K562 (cell line): ENCODE results near the gene REEP6. TPM values are rescaled to one million over a fixed set of nuclear protein-coding genes. Genes with fewer than 3 reads are reported as not detected.
A peak's percentile ranks its signal among the peaks of the same experiment; 100 is the strongest.

Experiments
- E2F8 ChIP-seq: fragments of 450-650 bp; IDR thresholded peaks from 2 replicates; pipeline ENCODE4 v1.7.1; 2018; ENCODE audit warnings: mild to moderate bottlenecking, low read depth; ENCODE audit not compliant: partially characterized antibody
- FIP1L1 ChIP-seq: fragments of 200-400 bp; formaldehyde crosslinking; IDR thresholded peaks from 2 replicates; pipeline ENCODE4 v1.6.1; 2018; ENCODE audit warnings: mild to moderate bottlenecking, low read depth, low read length; ENCODE audit not compliant: poor library complexity, severe bottlenecking
- ILF3 ChIP-seq: fragments of 450-650 bp; IDR thresholded peaks from 2 replicates; pipeline ENCODE4 v1.6.1; 2018; ENCODE audit warnings: antibody characterized with exemption, mild to moderate bottlenecking, moderate library complexity, borderline replicate concordance
- JUNB ChIP-seq: fragments of 450-650 bp; formaldehyde crosslinking; conservative IDR thresholded peaks from 2 replicates; pipeline ENCODE4 v1.4.0; 2020; ENCODE audit warnings: mild to moderate bottlenecking
- MCM3 ChIP-seq: fragments of 450-650 bp; IDR thresholded peaks from 2 replicates; pipeline ENCODE4 v1.6.1; 2016
- NBN ChIP-seq: fragments of 450-650 bp; IDR thresholded peaks from 2 replicates; pipeline ENCODE4 v1.6.1; 2016; ENCODE audit warnings: low read depth, mild to moderate bottlenecking
- RBM34 ChIP-seq: fragments of 200-400 bp; formaldehyde crosslinking; IDR thresholded peaks from 2 replicates; pipeline ENCODE4 v1.6.1; 2018; ENCODE audit warnings: low read length, borderline replicate concordance; ENCODE audit not compliant: insufficient read depth
- RBM39 ChIP-seq: fragments of 200-400 bp; formaldehyde crosslinking; optimal IDR thresholded peaks from 2 replicates; pipeline ENCODE3; 2018; ENCODE audit warnings: low read depth, low read length
- SUPT5H ChIP-seq: fragments of 450-650 bp; IDR thresholded peaks from 2 replicates; pipeline ENCODE4 v1.6.1; 2016
- TAF15 ChIP-seq: fragments of 200-400 bp; formaldehyde crosslinking; IDR thresholded peaks from 2 replicates; pipeline ENCODE4 v1.6.1; 2017; ENCODE audit warnings: mild to moderate bottlenecking, low read depth, low read length, moderate library complexity
- YY1 ChIP-seq, 3 experiments: IDR thresholded peaks; 2 replicates each; pipeline ENCODE4 v1.6.1; 2011; ENCODE audit warnings: low read length in 2 of 3, mild to moderate bottlenecking in 2 of 3, moderate library complexity in 2 of 3, borderline replicate concordance in 1 of 3, control low read depth in 1 of 3, low read depth in 1 of 3; ENCODE audit not compliant: insufficient read depth in 3 of 3, insufficient replicate concordance in 2 of 3, control insufficient read depth in 1 of 3, insufficient read length in 1 of 3; ENCODE audit errors: extremely low read depth in 1 of 3
- ZBTB33 ChIP-seq: sonication (generic); formaldehyde crosslinking; IDR thresholded peaks from 2 replicates; pipeline ENCODE4 v1.8.1; 2023; ENCODE audit warnings: mild to moderate bottlenecking, missing genetic modification reagents
- ZKSCAN8 ChIP-seq: fragments of 200-800 bp; sonication (Bioruptor generic); IDR thresholded peaks from 2 replicates; pipeline ENCODE4 v1.6.1; 2016; ENCODE audit warnings: missing genetic modification characterization, missing compliant biosample characterization
- ZNF589 ChIP-seq: fragments of 200-800 bp; sonication (Bioruptor generic); IDR thresholded peaks from 2 replicates; pipeline ENCODE4 v1.6.1; 2016; ENCODE audit warnings: low read depth, missing genetic modification characterization, missing compliant biosample characterization
- ZNF592 ChIP-seq: fragments of 450-650 bp; IDR thresholded peaks from 2 replicates; pipeline ENCODE4 v1.6.1; 2017; ENCODE audit warnings: antibody characterized with exemption, mild to moderate bottlenecking
- ZNF668 ChIP-seq: fragments of 250-450 bp; sonication (Bioruptor Pico); IDR thresholded peaks from 2 replicates; pipeline ENCODE4 v1.8.0; 2022; ENCODE audit warnings: mild to moderate bottlenecking, inconsistent platforms
- ZNF707 ChIP-seq: fragments of 250-450 bp; sonication (Bioruptor Pico); conservative IDR thresholded peaks from 2 replicates; pipeline ENCODE4 v1.8.0; 2022; ENCODE audit warnings: inconsistent platforms, mild to moderate bottlenecking, moderate library complexity
- polyA plus RNA-seq, 8 experiments: library from polyadenylated mRNA; depleted of rRNA in 4 of 8; stranded (reverse) in 5 of 8; unstranded in 3 of 8; fragments of >200 nt; fragmentation: Nextera tagmentation in 2 of 8; fragmentation: Illumina TruSeq in 1 of 8; extraction: Ambion mirVana in 2 of 8; extraction: Trizol in 1 of 8; gene quantifications; 2 replicates each; pipeline versions ENCODE4 v1.2.1 to v1.2.3, GENCODE V29; 2011 to 2014; ENCODE audit warnings: inconsistent platforms in 1 of 8, missing spikeins in 1 of 8
- total RNA-seq, 7 experiments: library from RNA; depleted of rRNA in 6 of 7; stranded (reverse); fragments of >200 nt in 6 of 7; fragmentation: Illumina TruSeq in 2 of 7; extraction: Trizol in 2 of 7; gene quantifications; 2 replicates each; pipeline versions ENCODE4 v1.2.1 to v1.2.3, GENCODE V29; 2011 to 2021; ENCODE audit warnings: low replicate concordance in 1 of 7

REEP6 gene
- total and polyA plus RNA-seq, 9 of the 15 experiments (the other 6 are each of a cell fraction or from before 2014, with no cell fraction given), result 1.2 to 64.2 (median 12.7) TPM

GRCh38 chr19:1472231-1473084 is 18.5 kb upstream of the REEP6 start (continued):
- TF ChIP-seq E2F8 (no peak), ZBTB33 (CRISPR knock-in tag) (peak; percentile 64; the same call in 1 of the 2 replicates), RBM34 (no peak), JUNB (CRISPR knock-in tag) (no peak), FIP1L1 (peak; percentile 58), ZNF589 (CRISPR knock-in tag) (no peak), NBN (no peak), ZNF707 (no peak), ZNF668 (CRISPR knock-in tag) (no peak), MCM3 (no peak), YY1 (IDR thresholded peaks at IDR 0.05; ENCODE audit: borderline replicate concordance in 1 of 3, control insufficient read depth in 1 of 3, extremely low read depth in 1 of 3, insufficient read depth in 3 of 3, insufficient read length in 1 of 3, insufficient replicate concordance in 2 of 3, low read depth in 1 of 3, low read length in 2 of 3) (peak in 1 of 3 experiments; percentile 24), SUPT5H (peak; percentile 39; the same call in 1 of the 2 replicates), TAF15 (no peak), RBM39 (no peak), ZKSCAN8 (no peak), ILF3 (no peak), ZNF592 (no peak)
